ENCODE measurements around the gene ESAM. TPM values are rescaled to one million over a fixed set of nuclear protein-coding genes. Genes with fewer than 3 reads are reported as not detected.

ESAM gene
- total RNA-seq, 2 donors from 2014 or later, result 0.31 to 0.68 TPM

- Mint-ChIP-seq H3K27me3 (ENCODE audit: insufficient read depth) (no peaks in the 10 kb centered on the region), H3K27ac (peak overlapping the region; percentile 91), H3K9me3 (no peaks in the 10 kb centered on the region), H3K4me1 (peaks cover 21% of the 10 kb centered on the region), H3K4me3 (peak overlapping the region; percentile 74), H3K36me3 (ENCODE audit: low read depth) (no peaks in the 10 kb centered on the region)
- Histone ChIP-seq H3K4me3 (ENCODE audit: low read length) (peak overlapping the region; percentile 91), H3K4me1 (ENCODE audit: control insufficient read depth, insufficient read depth, low read length) (peaks cover 4% of the 10 kb centered on the region), H3K36me3 (ENCODE audit: control insufficient read depth, insufficient read depth, low read length) (no peaks in the 10 kb centered on the region), H3K9me3 (ENCODE audit: control insufficient read depth, low read length) (no peaks in the 10 kb centered on the region), H3K27ac (ENCODE audit: low read depth, low read length) (no peak overlapping the region), H3K9ac (ENCODE audit: extremely low read depth, low read length, poor library complexity, severe bottlenecking) (peak overlapping the region; percentile 78), H3K27me3 (ENCODE audit: control insufficient read depth, insufficient read depth, low read length, poor library complexity, severe bottlenecking) (no peaks in the 10 kb centered on the region)
- WGBS, 2 experiments (ENCODE audit: insufficient coverage in 1 of 2, insufficient read length in 1 of 2), result 56 to 72% methylated on average over 5 to 8 of the region's 8 CpGs
- no peak for TF ChIP-seq CTCF (conservative IDR thresholded peaks at IDR 0.05)
- DNase-seq, result no peak
Measured at GRCh38 chr11:124801014-124801413, 38.9 kb upstream of the ESAM start.

GRCh38 chr11:124800226-124800929 is 38.3 kb upstream of the ESAM start, which contains the start of gene MSANTD2:
MSANTD2 (minus strand) TSS chr11:124800406; CDS start chr11:124800380, 26 bp downstream.
- Mint-ChIP-seq H3K27me3 (ENCODE audit: insufficient read depth) (no peaks in the 10 kb centered on the region), H3K36me3 (ENCODE audit: low read depth) (no peaks in the 10 kb centered on the region), H3K27ac (peak within 1 kb of the TSS; percentile 91), H3K4me1 (peaks cover 21% of the 10 kb centered on the region), H3K4me3 (peak within 1 kb of the TSS; percentile 74), H3K9me3 (no peaks in the 10 kb centered on the region)
- Histone ChIP-seq H3K36me3 (ENCODE audit: control insufficient read depth, insufficient read depth, low read length) (no peaks in the 10 kb centered on the region), H3K9me3 (ENCODE audit: control insufficient read depth, low read length) (no peaks in the 10 kb centered on the region), H3K27me3 (ENCODE audit: control insufficient read depth, insufficient read depth, low read length, poor library complexity, severe bottlenecking) (no peaks in the 10 kb centered on the region), H3K27ac (ENCODE audit: low read depth, low read length) (peak within 1 kb of the TSS; percentile 87), H3K9ac (ENCODE audit: extremely low read depth, low read length, poor library complexity, severe bottlenecking) (peak within 1 kb of the TSS; percentile 78), H3K4me3 (ENCODE audit: low read length) (peak within 1 kb of the TSS; percentile 91), H3K4me1 (ENCODE audit: control insufficient read depth, insufficient read depth, low read length) (peaks cover 4% of the 10 kb centered on the region)
- no peak for TF ChIP-seq CTCF (conservative IDR thresholded peaks at IDR 0.05)
- WGBS, 2 experiments (ENCODE audit: insufficient coverage in 1 of 2, insufficient read length in 1 of 2), result 0% methylated on average over 16 to 59 of the region's 62 CpGs
- peak; percentile 92 for DNase-seq

GRCh38 chr11:124799348-124800225 is 37.5 kb upstream of the ESAM start:
- H3K36me3 Mint-ChIP-seq (ENCODE audit: low read depth), result no peaks in the 10 kb centered on the region

More at GRCh38 chr11:124799348-124800225, 37.5 kb upstream of the ESAM start:
- H3K36me3 ChIP-seq (ENCODE audit: control insufficient read depth, insufficient read depth, low read length), result no peaks in the 10 kb centered on the region
- no peaks in the 10 kb centered on the region for H3K27me3 Mint-ChIP-seq (ENCODE audit: insufficient read depth)
- H3K27ac Mint-ChIP-seq, result peak overlapping the region; percentile 64
- WGBS, 2 experiments (ENCODE audit: insufficient coverage in 1 of 2, insufficient read length in 1 of 2), result 0% methylated on average over 37 to 83 of the region's 83 CpGs
- H3K4me3 Mint-ChIP-seq, result peak overlapping the region; percentile 74
- TF ChIP-seq CTCF (conservative IDR thresholded peaks at IDR 0.05), result peak; percentile 27
- H3K9me3 Mint-ChIP-seq, result no peaks in the 10 kb centered on the region
- peaks cover 21% of the 10 kb centered on the region for H3K4me1 Mint-ChIP-seq
- no peaks in the 10 kb centered on the region for H3K9me3 ChIP-seq (ENCODE audit: control insufficient read depth, low read length)
- DNase-seq, result peak; percentile 78
- no peaks in the 10 kb centered on the region for H3K27me3 ChIP-seq (ENCODE audit: control insufficient read depth, insufficient read depth, low read length, poor library complexity, severe bottlenecking)
- H3K4me3 ChIP-seq (ENCODE audit: low read length), result peak overlapping the region; percentile 91
- peaks cover 4% of the 10 kb centered on the region for H3K4me1 ChIP-seq (ENCODE audit: control insufficient read depth, insufficient read depth, low read length)
- peak overlapping the region; percentile 87 for H3K27ac ChIP-seq (ENCODE audit: low read depth, low read length)
- H3K9ac ChIP-seq (ENCODE audit: extremely low read depth, low read length, poor library complexity, severe bottlenecking), result peak overlapping the region; percentile 78
